ENCODE data around the gene SRSF6. TPM values are rescaled to one million over a fixed set of nuclear protein-coding genes. Genes with fewer than 3 reads are reported as not detected.

SRSF6 gene
- total and polyA plus RNA-seq, 2 of the 4 experiments (the other 2 are of a cell fraction), result 72.4 to 134 TPM

- in situ Hi-C loops (cut with MboI; ENCODE audit: low sequenced_read_pairs) (no loop called here), intact Hi-C loops (cut with micrococcal nuclease) (no loop called here), dilution Hi-C loops (cut with HindIII; ENCODE audit: low sequenced_read_pairs, unreplicated experiment) (no loop called here)
- H3K9me3 ChIP-seq (ENCODE audit: control insufficient read depth, insufficient read depth, low read length), result no peaks in the 10 kb centered on the region; the same call in 1 of the 2 replicates
- no peak overlapping the region for H2AFZ ChIP-seq (replicated peaks; ENCODE audit: low read length, poor library complexity)
- no peak overlapping the region for H3K14ac ChIP-seq (replicated peaks; ENCODE audit: low read depth, low read length)
- H3K4me2 ChIP-seq (ENCODE audit: low read depth, low read length), result no peak overlapping the region
- H4K20me1 ChIP-seq (ENCODE audit: insufficient read depth, low read length), result no peaks in the 10 kb centered on the region
- ChIA-PET CTCF (no interaction called here), POLR2A (ENCODE audit: unreplicated experiment) (no interaction called here)
- H2BK5ac ChIP-seq (ENCODE audit: low read depth, low read length, poor library complexity, severe bottlenecking), result no peak overlapping the region
- no peak overlapping the region for H3K56ac ChIP-seq (ENCODE audit: extremely low read depth, insufficient read depth, low read length)
- H3K18ac ChIP-seq (ENCODE audit: low read depth, low read length), result no peak overlapping the region
- ATAC-seq (ENCODE audit: low read depth), result no peak
- BruUV-seq (replicated peaks), result no TSS peak
- no peak overlapping the region for H2BK20ac ChIP-seq (ENCODE audit: low read depth, low read length)
- H3K9ac ChIP-seq (ENCODE audit: low read depth, low read length), result no peak overlapping the region
- H2AK9ac ChIP-seq (replicated peaks; ENCODE audit: low read depth, low read length, poor library complexity), result no peak overlapping the region
- H2AK5ac ChIP-seq (ENCODE audit: low read depth, low read length), result no peak overlapping the region
- H3K79me1 ChIP-seq (ENCODE audit: low read depth in 1 of 2, low read length in 2 of 2), result peaks cover 0 to 9% of the 10 kb centered on the region in 2 experiments; a peak in 1 of 4 replicates
- no peak overlapping the region for H2BK120ac ChIP-seq (ENCODE audit: low read depth, low read length)
- H3K4me3 ChIP-seq (ENCODE audit: insufficient read depth, low read depth, low read length), result no peak overlapping the region
- H3K4me1 ChIP-seq (ENCODE audit: control insufficient read depth, insufficient read depth, low read length), result peaks cover 7% of the 10 kb centered on the region; the same call in 1 of the 2 replicates
- H3K27ac ChIP-seq (ENCODE audit: insufficient read depth, low read length), result no peak overlapping the region
- no peak overlapping the region for H4K8ac ChIP-seq (ENCODE audit: low read depth in 2 of 2, low read length in 2 of 2)
- TF ChIP-seq FOS (IDR thresholded peaks at IDR 0.05; ENCODE audit: low read depth, low read length), result no peak
- TF ChIP-seq MAFK (IDR thresholded peaks at IDR 0.05; ENCODE audit: low read depth, low read length), result no peak
- TF ChIP-seq ELK1 (IDR thresholded peaks at IDR 0.05; ENCODE audit: borderline replicate concordance, low read depth, low read length), result no peak
- no peak for TF ChIP-seq POLR2A (IDR thresholded peaks at IDR 0.05; ENCODE audit: low read depth, low read length)
- TF ChIP-seq RCOR1 (IDR thresholded peaks at IDR 0.05; ENCODE audit: insufficient replicate concordance, low read length), result no peak
- no peak for TF ChIP-seq NFE2L2 (IDR thresholded peaks at IDR 0.05; ENCODE audit: low read depth, low read length)
- TF ChIP-seq CHD1 (IDR thresholded peaks at IDR 0.05; ENCODE audit: low read depth, low read length), result no peak
- no peak for TF ChIP-seq MXI1 (IDR thresholded peaks at IDR 0.05; ENCODE audit: borderline replicate concordance, low read depth, low read length)
- H2BK15ac ChIP-seq (ENCODE audit: low read depth, low read length), result no peak overlapping the region
- peaks cover 9% of the 10 kb centered on the region for H3K27me3 ChIP-seq (ENCODE audit: control insufficient read depth, insufficient read depth, low read length)
- no peak overlapping the region for H3K4ac ChIP-seq (ENCODE audit: low read depth, low read length)
- H3K9me1 ChIP-seq (ENCODE audit: insufficient read depth, low read length), result peaks cover 5% of the 10 kb centered on the region
- DNase-seq, result no peak
- 75 to 100% methylated on average over 1 of the region's 1 CpG for WGBS, 2 experiments (ENCODE audit: extremely low coverage in 2 of 2, insufficient read length in 1 of 2)
- no peak overlapping the region for H4K91ac ChIP-seq (ENCODE audit: insufficient read depth, low read depth, low read length)
- H3K23ac ChIP-seq (ENCODE audit: low read depth, low read length), result no peak overlapping the region
- no peaks in the 10 kb centered on the region for H3K36me3 ChIP-seq (ENCODE audit: control insufficient read depth, insufficient read depth, low read length)
- H4K5ac ChIP-seq (ENCODE audit: low read depth, low read length), result no peak overlapping the region
Observed at GRCh38 chr20:43511879-43512278, 54.2 kb downstream of the SRSF6 start.
